Left ventricle myocardium superior (tissue), 1 donor: ENCODE data around the gene MCAT. TPM values are rescaled to one million over a fixed set of nuclear protein-coding genes. Genes with fewer than 3 reads are reported as not detected.

Experiments used
- ATAC-seq: fragments of 200-7000 bp; cut with Tn5 transposase; one replicate; pipeline ENCODE4 v1.9.1; 2020; ENCODE audit warnings: mild to moderate bottlenecking, moderate library complexity
- DNase-seq: peaks from one replicate; pipeline ENCODE4 v3.0.0-alpha.2; 2020
- intact Hi-C: fragments of 100-400 bp; cut with micrococcal nuclease; formaldehyde crosslinking; loops from one replicate; pipeline ENCODE4 v1.11.0; 2022
- total RNA-seq: library from RNA; stranded (reverse); fragmentation: NEBNext Ultra II Directional; extraction: Animal tissue kit (Norgen Biotek cat#: 25700); gene quantifications from one replicate; pipeline ENCODE4 v1.2.1, GENCODE V29; 2021
- donor health status: DM: no; HTN: yes; CAD: no; lungs with severe emphysema.

MCAT gene
- total RNA-seq, 1 donor from 2014 or later, result 13.4 TPM

DNA sequence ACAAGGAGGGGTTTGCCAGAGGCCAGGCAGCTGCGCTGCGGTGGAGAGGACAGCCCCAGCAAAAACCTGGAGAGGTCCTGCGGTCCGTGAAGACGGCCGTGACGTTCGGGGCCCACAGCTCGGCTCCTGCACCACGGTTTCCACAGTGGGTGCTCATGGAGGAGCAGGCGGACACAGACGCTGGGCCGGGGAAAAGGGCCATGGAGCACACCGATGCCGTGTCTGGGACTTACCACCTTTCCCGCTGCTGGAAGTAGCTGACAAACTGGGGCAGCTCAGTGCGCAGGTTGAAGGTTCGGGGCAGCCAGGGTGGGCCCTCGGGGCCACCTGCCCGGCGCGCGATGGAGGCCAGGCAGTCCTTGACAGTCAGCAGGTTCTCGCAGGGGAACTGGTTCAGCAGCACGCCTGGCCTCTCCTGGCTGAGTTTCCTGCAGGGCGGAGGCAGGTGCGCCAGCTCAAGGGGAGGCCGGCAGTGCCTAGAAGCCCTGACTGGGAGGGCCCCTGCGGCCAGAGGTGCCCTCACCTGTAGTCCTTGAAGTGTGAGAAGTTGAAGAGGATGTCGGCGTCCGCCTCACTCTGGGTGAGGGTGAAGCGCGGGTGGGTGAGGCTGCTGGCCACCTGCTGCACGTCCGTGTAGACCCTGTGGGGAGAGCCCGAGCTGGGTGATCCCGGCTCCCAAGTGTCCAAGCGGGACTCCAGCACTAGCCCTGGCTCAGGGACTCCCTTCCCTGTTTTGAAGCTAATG, 30.9 kb upstream of the MCAT start:
- ATAC-seq (no peak), DNase-seq (no peak)
- intact Hi-C loops, result no loop called here

GRCh38 chr22:43173566-43173965, 30.4 kb upstream of the MCAT start:
- ATAC-seq, result no peak
- intact Hi-C loops, result no loop called here
- no peak for DNase-seq

DNA sequence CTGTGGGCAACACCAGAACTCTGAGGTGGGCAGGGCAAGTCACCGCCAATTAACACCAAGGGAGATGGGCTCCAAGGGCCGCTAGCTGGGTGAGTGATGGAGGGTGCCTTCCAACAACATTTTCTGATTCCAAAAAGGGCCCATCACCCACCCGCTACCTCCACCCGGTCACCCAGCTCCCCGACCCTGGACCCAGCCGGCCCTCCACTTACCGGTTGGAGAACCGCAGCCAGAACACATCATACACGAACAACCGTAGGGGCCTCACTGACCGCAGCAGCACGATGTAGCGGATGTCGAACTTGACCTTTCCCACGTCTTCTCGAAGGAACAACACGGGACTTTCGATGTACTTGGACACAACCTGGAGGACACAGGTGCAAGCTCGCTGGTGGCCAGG, 29.0 kb upstream of the MCAT start:
- DNase-seq (no peak), ATAC-seq (no peak)

DNA sequence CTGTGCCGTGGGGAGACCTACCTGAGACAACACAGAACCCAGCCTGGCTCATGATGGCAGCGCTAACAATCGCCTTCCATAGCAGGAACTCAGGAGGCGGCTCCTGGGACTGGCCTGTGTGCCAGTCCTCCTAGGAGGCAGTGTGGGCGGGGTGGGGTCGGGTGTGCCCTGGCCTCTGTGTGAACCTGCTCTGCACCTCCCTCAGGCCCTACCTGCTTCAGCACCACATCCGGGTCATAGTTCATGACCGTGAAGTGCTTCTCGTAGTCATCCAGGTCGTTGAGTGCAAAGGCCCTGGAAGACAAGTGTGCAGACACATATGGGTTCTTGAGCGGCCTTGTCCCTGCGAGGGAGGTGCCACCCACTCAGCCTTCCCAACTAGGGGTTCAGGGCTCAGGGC, 28.4 kb upstream of the MCAT start:
- intact Hi-C loops, result no loop called here
- DNase-seq (no peak), ATAC-seq (no peak)

More for the DNA sequence above, 29.0 kb upstream of the MCAT start:
- intact Hi-C loops, result no loop called here

- ATAC-seq (no peak), DNase-seq (no peak)
- intact Hi-C loops, result no loop called here
Observed at GRCh38 chr22:43171019-43171491, 27.9 kb upstream of the MCAT start.

DNA sequence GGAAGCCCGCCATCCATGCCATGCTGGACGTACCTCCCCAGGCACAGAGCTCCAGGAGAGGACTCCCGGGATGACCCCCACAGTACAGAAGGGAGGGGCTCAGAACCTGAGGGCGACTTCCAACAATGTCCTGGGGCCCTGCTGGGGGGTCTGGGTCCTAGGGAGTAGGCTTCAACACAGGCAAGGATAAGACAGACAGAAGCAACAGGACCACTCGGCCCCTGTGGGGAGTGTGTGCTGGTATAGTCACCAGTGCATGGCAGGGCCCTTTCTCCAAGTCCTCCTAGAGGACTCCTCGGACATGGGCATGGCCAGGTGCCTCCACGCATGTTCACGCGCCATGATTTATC, 26.9 kb upstream of the MCAT start:
- DNase-seq, result no peak
- intact Hi-C loops, result no loop called here
- no peak for ATAC-seq

DNA sequence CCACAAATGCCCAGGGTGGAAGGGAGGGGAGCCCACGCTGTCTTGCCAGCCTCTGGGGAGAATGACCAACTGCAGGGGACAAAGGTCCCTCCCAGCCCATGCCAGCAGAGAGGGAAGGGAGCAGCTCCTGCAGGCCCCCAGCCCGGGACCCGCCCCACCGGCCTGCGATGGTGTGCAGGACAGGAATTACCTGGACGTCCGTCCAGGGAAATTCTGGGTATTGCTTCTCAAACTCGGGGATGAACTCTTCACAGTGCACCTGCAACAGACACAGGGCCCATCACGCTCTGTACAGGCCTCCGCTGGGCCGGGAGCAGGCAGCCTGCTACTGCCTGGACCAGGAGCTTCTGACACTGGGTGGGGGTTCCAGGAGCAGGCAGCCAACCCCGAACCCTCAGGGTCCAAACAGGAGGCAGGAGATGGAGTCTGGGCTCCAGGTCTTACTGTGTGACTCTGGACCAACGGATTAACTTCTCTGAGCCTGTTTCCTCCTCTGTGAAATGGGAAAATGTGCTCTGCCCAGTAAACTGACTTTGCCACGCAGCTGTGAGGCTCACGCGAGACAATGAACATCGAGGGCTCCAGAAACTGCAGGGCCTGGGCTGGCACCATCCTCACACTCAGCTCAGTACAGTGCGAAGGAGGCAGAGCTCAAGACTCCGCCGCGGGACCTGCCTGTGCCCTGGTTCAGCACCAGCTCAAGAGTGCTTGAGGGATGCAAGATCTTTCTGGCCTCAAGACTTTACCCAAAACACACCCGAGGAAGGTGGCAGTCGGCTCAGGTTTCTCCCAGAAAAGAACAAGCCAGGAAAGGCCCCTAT, 26.3 kb upstream of the MCAT start:
- DNase-seq, result no peak
- intact Hi-C loops, result no loop called here
- no peak for ATAC-seq

- no peak for DNase-seq
- peak; percentile 24 for ATAC-seq
- intact Hi-C loops, result no loop called here
Observed at GRCh38 chr22:43168471-43169309, 25.5 kb upstream of the MCAT start.

DNA sequence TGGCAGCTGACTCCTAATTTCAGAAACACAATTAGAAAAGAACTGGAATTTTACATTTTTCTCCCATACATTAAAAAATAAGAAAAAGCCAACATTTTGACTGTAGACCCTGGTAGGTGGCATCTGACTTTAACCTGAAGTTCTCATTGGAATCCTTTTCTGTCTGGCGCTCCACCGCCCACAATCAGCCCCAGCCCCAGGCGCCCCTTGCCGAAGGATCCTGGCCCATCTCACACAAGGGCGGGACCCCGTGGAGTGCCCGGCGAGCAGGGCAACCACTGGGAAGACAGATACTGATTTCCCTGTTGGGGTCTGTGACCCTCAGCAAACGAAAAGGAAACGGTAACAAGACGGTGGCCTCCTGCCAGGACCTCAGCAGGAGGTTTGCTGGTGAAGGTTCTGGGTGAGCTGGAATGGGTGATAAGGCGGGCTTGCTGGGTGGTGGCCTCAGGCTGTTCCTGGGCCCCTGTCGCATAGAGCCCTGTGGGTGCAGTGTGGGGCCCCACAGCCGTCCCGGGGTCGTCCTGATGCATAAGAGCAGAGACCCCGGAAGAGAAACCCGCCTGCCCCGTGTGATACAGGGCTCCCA, 23.9 kb upstream of the MCAT start:
- no peak for DNase-seq
- ATAC-seq, result no peak
- intact Hi-C loops, result no loop called here

GRCh38 chr22:43166132-43166930, 23.1 kb upstream of the MCAT start:
- intact Hi-C loops, result no loop called here
- no peak for DNase-seq
- ATAC-seq, result no peak

DNA sequence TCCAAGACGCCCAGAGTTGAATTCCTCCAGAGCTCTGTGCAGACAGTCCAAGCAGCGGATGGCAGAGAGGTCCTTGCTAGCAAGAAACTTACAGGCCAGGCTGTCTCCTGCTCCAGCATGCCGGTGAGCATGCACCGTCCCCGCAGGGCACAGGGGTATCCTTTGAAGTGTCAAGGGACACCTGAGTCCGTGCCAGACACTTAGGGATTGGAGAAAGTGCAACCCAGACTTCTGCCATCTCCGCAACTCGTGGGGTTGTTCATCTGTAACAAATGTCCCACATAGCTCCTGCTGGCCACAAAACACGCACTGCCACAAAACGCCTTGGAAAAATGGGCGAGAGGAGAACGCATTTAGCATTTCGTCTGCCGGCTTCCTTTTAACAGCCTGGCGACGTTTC, 21.4 kb upstream of the MCAT start:
- DNase-seq (no peak), ATAC-seq (peak; percentile 8)
- intact Hi-C loops, result no loop called here

GRCh38 chr22:43163241-43163795, 20.1 kb upstream of the MCAT start:
- intact Hi-C loops, result no loop called here
- DNase-seq (no peak), ATAC-seq (no peak)

DNA sequence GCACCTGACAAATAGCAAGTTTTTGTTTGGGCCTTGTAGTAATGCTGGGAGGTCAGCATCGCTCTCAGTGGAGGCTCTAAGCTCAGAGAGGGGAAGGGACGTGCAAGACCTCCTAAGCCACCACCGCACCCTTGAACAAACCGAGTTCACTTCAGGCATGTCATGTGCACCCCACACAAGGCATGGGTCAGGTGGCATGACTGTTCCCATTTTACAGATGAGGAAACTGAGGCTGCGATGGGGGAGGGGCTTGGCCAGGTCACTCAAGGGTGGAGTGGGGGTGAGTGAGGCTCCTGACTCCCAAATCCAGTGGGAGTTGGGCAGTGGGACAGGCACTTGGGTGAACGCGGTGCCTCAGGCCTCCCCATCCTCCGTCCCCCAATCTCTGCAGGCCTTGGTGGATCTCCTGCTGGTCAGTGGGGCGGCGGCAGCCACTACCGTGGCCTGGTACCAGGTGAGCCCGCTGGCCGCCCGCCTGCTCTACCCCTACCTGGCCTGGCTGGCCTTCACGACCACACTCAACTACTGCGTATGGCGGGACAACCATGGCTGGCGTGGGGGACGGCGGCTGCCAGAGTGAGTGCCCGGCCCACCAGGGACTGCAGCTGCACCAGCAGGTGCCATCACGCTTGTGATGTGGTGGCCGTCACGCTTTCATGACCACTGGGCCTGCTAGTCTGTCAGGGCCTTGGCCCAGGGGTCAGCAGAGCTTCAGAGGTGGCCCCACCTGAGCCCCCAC, 19.4 kb upstream of the MCAT start:
- ATAC-seq (no peak), DNase-seq (no peak)
- intact Hi-C loops, result no loop called here

- ATAC-seq, result no peak
- intact Hi-C loops, result no loop called here
- no peak for DNase-seq
Observed at GRCh38 chr22:43160497-43161126, 17.4 kb upstream of the MCAT start.

GRCh38 chr22:43159484-43160178, 16.4 kb upstream of the MCAT start:
- DNase-seq, result no peak
- intact Hi-C loops, result no loop called here
- no peak for ATAC-seq

DNA sequence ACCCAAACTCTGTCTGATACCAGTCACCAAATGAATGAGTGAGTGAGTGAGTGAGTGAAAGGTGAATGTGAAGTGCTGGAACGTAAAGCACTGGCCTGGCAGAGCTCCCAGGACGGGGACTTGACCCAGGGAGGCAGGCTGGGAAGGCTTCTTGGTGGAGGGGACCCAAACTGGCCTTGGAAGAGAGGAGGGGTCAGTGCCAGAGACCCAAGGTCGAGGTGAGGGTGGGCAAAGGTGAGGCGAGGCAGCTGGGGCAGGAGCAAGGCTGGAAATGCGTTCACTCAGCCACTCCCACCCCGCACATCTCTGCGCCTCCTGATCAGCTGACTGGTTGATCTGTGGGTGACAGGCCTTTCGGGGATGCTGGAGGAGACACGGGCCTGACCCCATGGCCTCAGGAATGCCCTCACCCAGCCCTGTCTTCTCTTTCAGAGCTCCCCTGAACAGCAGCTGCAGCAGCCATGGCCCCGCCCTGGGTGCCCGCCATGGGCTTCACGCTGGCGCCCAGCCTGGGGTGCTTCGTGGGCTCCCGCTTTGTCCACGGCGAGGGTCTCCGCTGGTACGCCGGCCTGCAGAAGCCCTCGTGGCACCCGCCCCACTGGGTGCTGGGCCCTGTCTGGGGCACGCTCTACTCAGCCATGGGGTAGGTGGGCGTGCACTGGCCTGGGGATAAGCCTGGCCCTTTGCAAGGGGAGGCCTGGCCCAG, 15.7 kb upstream of the MCAT start:
- DNase-seq, result no peak
- intact Hi-C loops, result no loop called here
- peak; percentile 23 for ATAC-seq
